UCSD-AML1 (cell line): ENCODE measurements around the gene ASS1.

Experiments used
- DNase-seq: peaks from one replicate; lab custom pipeline; 2025; ENCODE audit not compliant: unreplicated experiment; lab: John Stamatoyannopoulos, UW

The ASS1 gene

GRCh38 chr9:130418776-130419175 is 26.0 kb upstream of the ASS1 start:
- DNase-seq = no peak

DNA sequence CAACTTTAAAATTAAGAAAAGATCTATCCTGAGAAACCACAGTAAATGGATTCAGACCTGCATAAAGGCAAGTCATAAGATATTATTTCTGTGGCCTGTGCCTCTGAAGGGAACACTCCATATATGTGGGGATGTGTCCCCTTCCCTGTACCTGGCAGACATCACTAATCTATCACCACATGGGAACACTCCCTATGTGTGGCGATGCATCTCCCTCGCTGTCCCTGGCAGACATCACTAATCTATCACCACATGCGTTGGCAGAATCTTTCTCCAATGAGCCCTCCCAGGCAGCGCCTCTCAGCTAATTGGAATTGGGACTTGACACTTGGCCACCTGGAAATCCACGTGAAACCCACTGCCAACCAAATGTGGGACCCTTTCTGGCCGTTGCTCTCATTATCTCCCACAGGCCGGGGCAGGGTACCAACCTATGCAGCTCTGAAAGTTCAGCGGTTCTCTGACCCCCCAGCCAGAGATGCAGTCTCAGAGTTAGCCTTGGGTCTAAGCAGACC is 25.2 kb upstream of the ASS1 start:
- DNase-seq = no peak

GRCh38 chr9:130421154-130421801 is 23.5 kb upstream of the ASS1 start:
- no peak for DNase-seq

GRCh38 chr9:130421802-130422276 is 22.9 kb upstream of the ASS1 start:
- DNase-seq = no peak

GRCh38 chr9:130422546-130422945 is 22.2 kb upstream of the ASS1 start:
- no peak for DNase-seq

DNA sequence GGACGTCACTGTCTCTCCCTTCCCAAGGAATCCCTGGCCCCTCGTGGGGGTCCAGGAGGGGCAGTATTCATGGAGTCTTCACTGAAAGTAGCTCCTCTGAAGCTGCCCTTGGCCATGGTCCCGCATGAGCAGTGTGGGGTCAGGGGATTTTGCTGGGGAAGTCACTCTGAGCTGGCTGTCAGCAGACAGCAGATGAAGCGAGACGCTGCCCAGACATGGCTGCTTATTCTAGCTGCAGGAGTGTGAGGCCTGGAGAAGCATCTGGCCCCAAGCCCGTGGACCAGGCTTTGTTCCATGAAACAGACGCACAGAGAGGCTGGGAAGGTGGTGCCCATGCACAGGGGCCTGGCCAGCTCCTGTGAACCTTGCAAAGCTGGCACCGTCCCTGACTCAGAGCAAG is 21.5 kb upstream of the ASS1 start:
- DNase-seq = no peak

- no peak for DNase-seq
Measured at GRCh38 chr9:130424595-130425454, 19.9 kb upstream of the ASS1 start.

GRCh38 chr9:130425741-130426466 is 18.9 kb upstream of the ASS1 start:
- DNase-seq = no peak

DNA sequence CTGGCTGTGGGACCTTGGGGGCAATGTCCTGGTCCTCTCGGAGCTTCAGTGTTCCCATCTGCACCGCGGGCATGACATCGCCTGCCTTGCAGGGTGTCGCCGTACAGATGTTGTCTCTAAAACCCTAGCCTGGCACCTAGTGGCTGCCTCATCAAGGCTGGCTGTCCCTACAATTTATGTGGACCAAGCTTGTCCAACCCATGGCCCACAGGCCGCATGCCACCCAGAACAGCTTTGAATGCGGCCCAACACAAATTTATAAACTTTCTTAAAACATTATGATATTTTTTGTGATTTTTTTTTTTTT is 18.3 kb upstream of the ASS1 start:
- no peak for DNase-seq

GRCh38 chr9:130426883-130427282 is 17.9 kb upstream of the ASS1 start:
- DNase-seq = peak; percentile 27

- DNase-seq = no peak
Measured at GRCh38 chr9:130427326-130427725, 17.4 kb upstream of the ASS1 start.

- no peak for DNase-seq
Measured at GRCh38 chr9:130428086-130428665, 16.6 kb upstream of the ASS1 start.

DNA sequence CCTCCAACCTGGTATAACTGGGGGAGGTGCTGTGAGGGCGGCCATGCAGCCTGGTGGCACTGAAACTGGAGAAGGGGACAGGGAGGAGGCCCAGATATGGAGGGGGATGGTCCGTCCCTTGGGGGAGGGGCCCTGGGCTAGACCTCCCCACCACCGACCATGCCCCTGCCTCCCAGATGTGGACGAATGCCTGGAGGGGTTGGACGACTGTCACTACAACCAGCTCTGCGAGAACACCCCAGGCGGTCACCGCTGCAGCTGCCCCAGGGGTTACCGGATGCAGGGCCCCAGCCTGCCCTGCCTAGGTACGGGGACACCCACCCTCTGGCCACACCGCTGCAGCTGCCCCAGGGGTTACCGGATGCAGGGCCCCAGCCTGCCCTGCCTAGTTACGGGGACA is 15.4 kb upstream of the ASS1 start:
- DNase-seq = no peak

GRCh38 chr9:130429831-130430230 is 14.9 kb upstream of the ASS1 start:
- no peak for DNase-seq

DNA sequence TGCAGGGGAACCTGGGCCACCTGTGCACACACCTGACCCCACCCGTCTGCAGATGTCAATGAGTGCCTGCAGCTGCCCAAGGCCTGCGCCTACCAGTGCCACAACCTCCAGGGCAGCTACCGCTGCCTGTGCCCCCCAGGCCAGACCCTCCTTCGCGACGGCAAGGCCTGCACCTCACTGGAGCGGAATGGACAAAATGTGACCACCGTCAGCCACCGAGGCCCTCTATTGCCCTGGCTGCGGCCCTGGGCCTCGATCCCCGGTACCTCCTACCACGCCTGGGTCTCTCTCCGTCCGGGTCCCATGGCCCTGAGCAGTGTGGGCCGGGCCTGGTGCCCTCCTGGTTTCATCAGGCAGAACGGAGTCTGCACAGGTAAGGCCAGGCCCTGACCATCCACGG is 14.5 kb upstream of the ASS1 start:
- no peak for DNase-seq

- DNase-seq = no peak
Measured at GRCh38 chr9:130430734-130431535, 13.8 kb upstream of the ASS1 start.

GRCh38 chr9:130431536-130432303 is 13.0 kb upstream of the ASS1 start:
- DNase-seq = no peak

GRCh38 chr9:130432362-130432761 is 12.4 kb upstream of the ASS1 start:
- DNase-seq = peak; percentile 48

DNA sequence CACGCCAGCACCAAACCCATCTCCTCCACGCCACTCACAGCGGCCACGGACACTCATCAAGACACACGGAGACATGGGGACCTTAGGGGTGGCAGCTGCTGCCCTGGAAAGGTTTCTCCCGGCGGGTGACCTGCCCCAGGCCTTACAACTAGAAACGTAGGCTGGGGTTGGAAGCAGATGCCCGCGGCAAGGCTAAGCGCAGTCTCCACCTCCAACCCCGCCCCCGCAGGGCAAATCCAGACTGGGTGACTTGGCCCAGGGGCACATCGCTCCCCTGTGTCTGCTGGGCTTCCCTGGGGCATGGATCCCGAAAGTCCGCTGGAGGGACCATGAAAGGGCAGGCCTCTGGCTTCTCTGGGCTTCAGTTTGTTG is 12.0 kb upstream of the ASS1 start:
- no peak for DNase-seq
